Measurements from ENCODE around the gene FBXL15.

The FBXL15 gene

GRCh38 chr10:102421507-102421756, 796 bp downstream of the FBXL15 start:
- ATAC-seq (replicated peaks) = no peak
- Mint-ChIP-seq H3K4me1 (ENCODE audit: low read depth in 2 of 2) (peaks cover 32 to 33% of the 10 kb centered on the region in 2 donors), H3K27me3 (peaks cover 16 to 22% of the 10 kb centered on the region in 2 donors), H3K9me3 (no peaks in the 10 kb centered on the region), H3K36me3 (ENCODE audit: insufficient read depth) (peaks cover 34% of the 10 kb centered on the region), H3K27ac (peak overlapping the region; percentile 86 to 91), H3K4me3 (peak overlapping the region; percentile 96 to 98)
- no peak for DNase-seq

- no peak for DNase-seq
- Mint-ChIP-seq H3K4me1 (ENCODE audit: low read depth in 2 of 2) (peaks cover 33 to 34% of the 10 kb centered on the region in 2 donors), H3K27me3 (peaks cover 14 to 17% of the 10 kb centered on the region in 2 donors), H3K9me3 (no peaks in the 10 kb centered on the region), H3K4me3 (peak overlapping the region; percentile 96 to 98), H3K36me3 (ENCODE audit: insufficient read depth) (peaks cover 34% of the 10 kb centered on the region), H3K27ac (peak overlapping the region; percentile 21 to 86)
- peak; percentile 5 for ATAC-seq (replicated peaks)
Measured at GRCh38 chr10:102421757-102422512, 1.3 kb downstream of the FBXL15 start.

GRCh38 chr10:102422545-102423129, 2.0 kb downstream of the FBXL15 start:
- Mint-ChIP-seq H3K36me3 (ENCODE audit: insufficient read depth) (peaks cover 34% of the 10 kb centered on the region), H3K4me3 (peak overlapping the region; percentile 96 to 98), H3K27ac (peak overlapping the region; percentile 21 to 86), H3K4me1 (ENCODE audit: low read depth in 2 of 2) (peaks cover 34 to 35% of the 10 kb centered on the region in 2 donors), H3K9me3 (no peaks in the 10 kb centered on the region), H3K27me3 (peaks cover 7 to 10% of the 10 kb centered on the region in 2 donors)
- DNase-seq (no peak), ATAC-seq (replicated peaks) (no peak)

- peaks cover 0 to 1% of the 10 kb centered on the region in 2 donors for H3K27me3 Mint-ChIP-seq
- H3K9me3 Mint-ChIP-seq = no peaks in the 10 kb centered on the region
- H3K36me3 Mint-ChIP-seq (ENCODE audit: insufficient read depth) = peaks cover 34% of the 10 kb centered on the region
- ATAC-seq (replicated peaks) (no peak), DNase-seq (no peak)
- no peak overlapping the region for H3K27ac Mint-ChIP-seq
- H3K4me1 Mint-ChIP-seq (ENCODE audit: low read depth in 2 of 2) = peaks cover 30 to 34% of the 10 kb centered on the region in 2 donors
- peak overlapping the region; percentile 22 to 96 for H3K4me3 Mint-ChIP-seq
Measured at GRCh38 chr10:102423372-102423968, 2.8 kb downstream of the FBXL15 start.

- Mint-ChIP-seq H3K4me1 (ENCODE audit: low read depth in 2 of 2) (peaks cover 27 to 31% of the 10 kb centered on the region in 2 donors), H3K36me3 (ENCODE audit: insufficient read depth) (peaks cover 30% of the 10 kb centered on the region), H3K4me3 (no peak overlapping the region), H3K9me3 (no peaks in the 10 kb centered on the region), H3K27me3 (no peaks in the 10 kb centered on the region), H3K27ac (no peak overlapping the region)
- no peak for ATAC-seq (replicated peaks)
- DNase-seq = no peak
Measured at GRCh38 chr10:102424145-102424544, 3.5 kb downstream of the FBXL15 start.

DNA sequence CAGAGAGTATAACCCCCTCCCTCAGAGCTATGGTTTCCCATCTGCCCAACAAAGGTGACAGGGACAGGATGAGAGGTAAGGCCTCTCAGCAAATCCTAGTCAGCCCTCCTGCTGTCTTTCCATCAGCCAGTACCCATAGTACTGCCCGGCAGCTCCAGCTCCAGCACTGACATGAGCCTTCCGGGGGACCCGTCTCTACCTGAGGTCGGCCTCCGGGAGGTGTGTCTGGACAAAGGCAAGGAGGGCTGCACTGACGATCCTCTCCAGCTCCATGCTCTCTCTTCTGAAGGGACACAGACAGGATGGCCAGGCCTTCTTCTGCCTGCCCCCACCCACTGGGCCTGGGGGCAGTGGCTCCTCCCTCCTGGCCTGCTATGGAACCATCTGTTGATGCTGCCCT, 4.3 kb downstream of the FBXL15 start:
- H3K27ac Mint-ChIP-seq = no peak overlapping the region
- H3K4me1 Mint-ChIP-seq (ENCODE audit: low read depth in 2 of 2) = peaks cover 23 to 24% of the 10 kb centered on the region in 2 donors
- no peaks in the 10 kb centered on the region for H3K27me3 Mint-ChIP-seq
- ATAC-seq (replicated peaks) (no peak), DNase-seq (no peak)
- no peak overlapping the region for H3K4me3 Mint-ChIP-seq
- H3K9me3 Mint-ChIP-seq = no peaks in the 10 kb centered on the region
- H3K36me3 Mint-ChIP-seq (ENCODE audit: insufficient read depth) = peaks cover 32% of the 10 kb centered on the region

DNA sequence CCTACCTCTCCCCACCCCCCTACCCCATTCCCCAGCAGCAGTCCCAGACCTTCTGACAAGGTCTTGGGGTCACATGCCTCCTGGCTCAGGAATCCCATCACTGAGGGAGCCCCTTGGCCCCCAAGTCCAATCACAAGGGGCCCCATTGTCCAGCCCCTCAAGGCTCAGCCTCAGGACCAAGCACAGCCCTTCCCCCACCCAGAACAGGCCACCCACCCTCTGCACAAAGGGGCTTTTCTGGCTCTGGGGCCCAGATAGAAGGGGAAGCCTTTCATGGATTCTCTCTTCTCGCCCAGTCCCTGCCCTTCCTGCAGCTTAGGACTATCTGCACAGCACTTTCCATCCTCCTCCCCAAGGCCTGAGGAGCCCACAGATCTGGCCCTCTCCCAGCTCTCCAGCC, 4.8 kb downstream of the FBXL15 start:
- H3K27me3 Mint-ChIP-seq = no peaks in the 10 kb centered on the region
- DNase-seq (no peak), ATAC-seq (replicated peaks) (no peak)
- peaks cover 27% of the 10 kb centered on the region for H3K36me3 Mint-ChIP-seq (ENCODE audit: insufficient read depth)
- peaks cover 18% of the 10 kb centered on the region in 2 donors for H3K4me1 Mint-ChIP-seq (ENCODE audit: low read depth in 2 of 2)
- H3K4me3 Mint-ChIP-seq = no peak overlapping the region
- peak overlapping the region in 1 of 2 donors; percentile 79 for H3K27ac Mint-ChIP-seq
- no peaks in the 10 kb centered on the region for H3K9me3 Mint-ChIP-seq

DNA sequence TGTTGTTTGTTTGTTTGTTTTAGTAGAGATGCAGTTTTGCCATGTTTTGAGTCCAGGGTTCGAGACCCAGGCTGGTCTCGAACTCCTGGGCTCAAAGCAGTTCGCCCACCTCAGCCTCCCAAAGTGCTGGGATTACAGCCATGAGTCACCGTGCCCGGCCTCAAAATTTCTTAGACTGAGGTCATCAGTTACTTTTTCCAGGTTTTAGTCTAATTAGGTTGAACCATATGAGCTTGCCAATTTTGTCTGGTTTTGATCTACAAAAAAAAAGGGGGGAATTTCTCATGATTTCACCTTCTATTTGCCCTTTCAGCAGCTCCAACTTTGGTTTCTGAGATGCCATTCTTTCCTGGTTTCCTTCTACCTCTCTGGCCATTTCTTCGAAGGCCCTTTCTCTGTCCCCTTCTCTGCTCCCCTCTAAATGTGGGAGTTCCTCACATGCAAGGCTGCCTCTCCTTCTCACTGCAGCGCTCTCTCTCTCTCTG, 6.2 kb downstream of the FBXL15 start:
- H3K9me3 Mint-ChIP-seq = no peaks in the 10 kb centered on the region
- H3K4me1 Mint-ChIP-seq (ENCODE audit: low read depth in 2 of 2) = peaks cover 17 to 18% of the 10 kb centered on the region in 2 donors
- H3K27me3 Mint-ChIP-seq = no peaks in the 10 kb centered on the region
- ATAC-seq (replicated peaks) (no peak), DNase-seq (no peak)
- H3K27ac Mint-ChIP-seq = no peak overlapping the region
- H3K36me3 Mint-ChIP-seq (ENCODE audit: insufficient read depth) = peaks cover 16% of the 10 kb centered on the region
- no peak overlapping the region for H3K4me3 Mint-ChIP-seq

- DNase-seq (no peak), ATAC-seq (replicated peaks) (no peak)
- no peak overlapping the region for H3K27ac Mint-ChIP-seq
- H3K27me3 Mint-ChIP-seq = no peaks in the 10 kb centered on the region
- no peak overlapping the region for H3K4me3 Mint-ChIP-seq
- peaks cover 15% of the 10 kb centered on the region for H3K36me3 Mint-ChIP-seq (ENCODE audit: insufficient read depth)
- H3K4me1 Mint-ChIP-seq (ENCODE audit: low read depth in 2 of 2) = peaks cover 21 to 25% of the 10 kb centered on the region in 2 donors
- H3K9me3 Mint-ChIP-seq = no peaks in the 10 kb centered on the region
Measured at GRCh38 chr10:102429468-102429867, 8.8 kb downstream of the FBXL15 start.

GRCh38 chr10:102431452-102432124, 11.0 kb downstream of the FBXL15 start:
- Mint-ChIP-seq H3K36me3 (ENCODE audit: insufficient read depth) (peaks cover 15% of the 10 kb centered on the region), H3K4me3 (peak overlapping the region; percentile 91 to 93), H3K9me3 (no peaks in the 10 kb centered on the region), H3K27me3 (no peaks in the 10 kb centered on the region), H3K4me1 (ENCODE audit: low read depth in 2 of 2) (peaks cover 29 to 30% of the 10 kb centered on the region in 2 donors), H3K27ac (peak overlapping the region; percentile 89 to 96)
- ATAC-seq (replicated peaks) = no peak
- DNase-seq = no peak

DNA sequence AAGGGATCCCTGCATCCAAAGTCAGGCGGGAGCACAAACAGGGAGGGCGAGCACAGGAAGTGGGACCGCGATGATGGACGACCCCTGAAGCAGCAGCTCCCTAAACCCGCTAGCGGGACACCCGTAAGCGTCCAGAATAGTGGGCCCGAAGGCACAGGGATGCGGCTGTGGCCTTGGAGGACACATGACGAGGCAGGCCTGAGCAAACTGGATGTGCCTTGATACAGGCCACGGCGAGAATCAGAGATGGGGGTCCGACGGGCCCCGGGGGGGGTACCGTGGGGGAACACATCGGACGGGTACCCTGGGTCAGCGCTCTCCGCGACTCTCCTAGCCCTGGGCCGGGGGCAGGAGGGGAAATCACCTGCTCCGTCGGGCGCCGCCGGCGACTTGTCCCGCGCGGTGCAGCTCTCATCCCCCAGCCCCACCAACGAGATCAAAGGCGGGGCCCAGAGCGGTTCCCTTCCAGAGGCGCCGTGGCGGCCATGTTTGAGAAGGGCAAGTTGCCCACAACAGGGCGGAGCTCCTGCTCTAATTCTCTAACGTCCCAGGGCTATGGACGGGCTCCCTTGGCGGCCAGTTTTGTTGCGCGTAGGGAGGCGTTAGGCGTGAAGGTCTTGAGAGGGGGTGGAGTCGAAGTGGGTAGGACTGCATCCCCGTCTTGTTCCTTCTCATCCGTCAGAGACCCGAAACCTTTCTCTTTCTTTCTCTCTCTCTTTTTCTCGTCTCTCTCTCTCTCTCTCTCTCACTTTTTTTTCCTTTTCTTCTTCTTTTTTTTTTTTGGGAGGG, 11.7 kb downstream of the FBXL15 start, which contains the start of gene CUEDC2:
Gene CUEDC2, minus strand, starts transcription at position 413 of the 789 bp plus-strand sequence. CDS start 7,386 bp downstream, outside the sequence.
- DNase-seq = peak; percentile 94 to 97 (median 96)
- H3K4me1 Mint-ChIP-seq (ENCODE audit: low read depth in 2 of 2) = peaks cover 30% of the 10 kb centered on the region in 2 donors

DNA sequence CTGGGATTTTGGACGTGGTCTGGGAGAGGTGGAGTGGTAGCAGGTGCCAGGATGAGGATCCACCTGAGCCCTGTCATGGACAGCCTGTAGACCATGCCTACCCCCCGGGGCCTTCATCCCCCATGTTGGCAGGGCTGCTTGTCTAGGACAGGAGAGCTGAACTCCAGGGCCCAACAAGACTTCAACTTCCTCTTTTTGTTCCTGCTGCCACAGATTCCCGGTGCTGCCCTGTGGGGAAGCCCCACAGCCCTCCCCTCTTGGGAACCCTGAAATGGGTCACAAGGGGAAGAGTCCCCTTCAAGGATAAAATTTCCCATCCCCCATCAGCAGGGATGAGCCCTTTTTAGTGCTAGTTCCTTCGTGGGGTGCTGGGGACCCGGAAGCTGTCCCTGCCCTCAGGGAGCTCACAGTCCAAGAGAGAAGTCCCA, 13.0 kb downstream of the FBXL15 start:
- Mint-ChIP-seq H3K36me3 (ENCODE audit: insufficient read depth) (peaks cover 15% of the 10 kb centered on the region), H3K4me3 (peak overlapping the region; percentile 91 to 93), H3K27me3 (no peaks in the 10 kb centered on the region), H3K9me3 (no peaks in the 10 kb centered on the region), H3K27ac (peak overlapping the region; percentile 89 to 96), H3K4me1 (ENCODE audit: low read depth in 2 of 2) (peaks cover 30 to 32% of the 10 kb centered on the region in 2 donors)
- DNase-seq = no peak
- ATAC-seq (replicated peaks) = no peak

More for the DNA sequence above, 11.7 kb downstream of the FBXL15 start, which contains the start of gene CUEDC2:
- peak; percentile 96 for ATAC-seq (replicated peaks)
- Mint-ChIP-seq H3K9me3 (no peaks in the 10 kb centered on the region), H3K27ac (peak within 1 kb of the TSS; percentile 89 to 96), H3K36me3 (ENCODE audit: insufficient read depth) (peaks cover 15% of the 10 kb centered on the region), H3K4me3 (peak within 1 kb of the TSS; percentile 91 to 93), H3K27me3 (no peaks in the 10 kb centered on the region)
